Memory B cell (primary cell): Measurements from ENCODE around the gene KLHL29.
"Not testable (repeated sequence)": the region's sequence is repeated elsewhere in the genome, so short reads cannot be mapped to it uniquely, and the experiment has no call there.

Source experiments
- ATAC-seq: fragments of 150-1000 bp; cut with Tn5 transposase; 2 replicates; pipeline ENCODE4 v1.10.0; 2021; ENCODE audit warnings: low read depth, mild to moderate bottlenecking, moderate library complexity
- DNase-seq, 2 donors: peaks; one replicate each; pipeline ENCODE4 v3.0.0; 2022; ENCODE audit warnings: low spot score in 2 of 2
- H3K27ac Mint-ChIP-seq: one replicate; pipeline ENCODE4 v1.8.0; 2022; ENCODE audit warnings: mild to moderate bottlenecking, moderate library complexity, mixed read lengths
- H3K27me3 Mint-ChIP-seq: one replicate; pipeline ENCODE4 v1.8.0; 2022; ENCODE audit warnings: mixed read lengths
- H3K36me3 Mint-ChIP-seq: one replicate; pipeline ENCODE4 v1.8.0; 2022; ENCODE audit warnings: mild to moderate bottlenecking, mixed read lengths
- H3K4me1 Mint-ChIP-seq: one replicate; pipeline ENCODE4 v1.8.0; 2022; ENCODE audit warnings: mixed read lengths
- H3K4me3 Mint-ChIP-seq: one replicate; pipeline ENCODE4 v1.8.0; 2022; ENCODE audit warnings: mild to moderate bottlenecking, moderate library complexity, mixed read lengths
- H3K9me3 Mint-ChIP-seq: one replicate; pipeline ENCODE4 v1.8.0; 2022; ENCODE audit warnings: mixed read lengths

The KLHL29 gene

GRCh38 chr2:23384551-23385343 is at the start of gene KLHL29:
Gene KLHL29 (plus strand): TSS chr2:23385179. CDS start chr2:23562197, 177,018 bp downstream.
- peaks cover 26% of the 10 kb centered on the region for H3K4me1 Mint-ChIP-seq
- H3K36me3 Mint-ChIP-seq, result no peaks in the 10 kb centered on the region
- DNase-seq (peak; percentile 66 to 74), ATAC-seq (peak; percentile 82)
- H3K4me3 Mint-ChIP-seq, result peak within 1 kb of the TSS; percentile 88
- peaks cover 7% of the 10 kb centered on the region for H3K27me3 Mint-ChIP-seq
- H3K9me3 Mint-ChIP-seq, result no peaks in the 10 kb centered on the region
- peak within 1 kb of the TSS; percentile 49 for H3K27ac Mint-ChIP-seq

GRCh38 chr2:23335550-23335949 is 49.4 kb upstream of the KLHL29 start:
- H3K9me3 Mint-ChIP-seq, result peaks cover 3% of the 10 kb centered on the region

GRCh38 chr2:23342075-23342474 is 42.9 kb upstream of the KLHL29 start:
- Mint-ChIP-seq H3K4me3 (no peak overlapping the region), H3K27ac (no peak overlapping the region), H3K36me3 (no peaks in the 10 kb centered on the region), H3K4me1 (no peaks in the 10 kb centered on the region), H3K27me3 (peaks cover 14% of the 10 kb centered on the region), H3K9me3 (peaks cover 3% of the 10 kb centered on the region)
- ATAC-seq, result no peak
- no peak for DNase-seq

More at GRCh38 chr2:23335550-23335949, 49.4 kb upstream of the KLHL29 start:
- H3K4me1 Mint-ChIP-seq, result peaks cover 2% of the 10 kb centered on the region
- DNase-seq (no peak), ATAC-seq (no peak)
- H3K4me3 Mint-ChIP-seq, result no peak overlapping the region
- H3K36me3 Mint-ChIP-seq, result no peaks in the 10 kb centered on the region
- H3K27ac Mint-ChIP-seq, result no peak overlapping the region
- peaks cover 27% of the 10 kb centered on the region for H3K27me3 Mint-ChIP-seq

GRCh38 chr2:23346029-23346428 is 39.0 kb upstream of the KLHL29 start:
- Mint-ChIP-seq H3K4me3 (no peak overlapping the region), H3K4me1 (peaks cover 2% of the 10 kb centered on the region), H3K36me3 (no peaks in the 10 kb centered on the region), H3K9me3 (no peaks in the 10 kb centered on the region), H3K27ac (no peak overlapping the region), H3K27me3 (peaks cover 2% of the 10 kb centered on the region)
- DNase-seq, result no peak
- no peak for ATAC-seq

GRCh38 chr2:23346781-23347180 is 38.2 kb upstream of the KLHL29 start:
- Mint-ChIP-seq H3K9me3 (no peaks in the 10 kb centered on the region), H3K27ac (no peak overlapping the region), H3K36me3 (no peaks in the 10 kb centered on the region), H3K27me3 (peaks cover 2% of the 10 kb centered on the region), H3K4me3 (no peak overlapping the region), H3K4me1 (peaks cover 2% of the 10 kb centered on the region)
- DNase-seq, result no peak
- no peak for ATAC-seq

- ATAC-seq (no peak), DNase-seq (no peak)
- no peaks in the 10 kb centered on the region for H3K36me3 Mint-ChIP-seq
- H3K27ac Mint-ChIP-seq, result no peak overlapping the region
- no peaks in the 10 kb centered on the region for H3K9me3 Mint-ChIP-seq
- peaks cover 2% of the 10 kb centered on the region for H3K4me1 Mint-ChIP-seq
- no peak overlapping the region for H3K4me3 Mint-ChIP-seq
- H3K27me3 Mint-ChIP-seq, result peaks cover 2% of the 10 kb centered on the region
Observed at GRCh38 chr2:23347471-23348092, 37.4 kb upstream of the KLHL29 start.

- DNase-seq, H3K4me3 Mint-ChIP-seq, ATAC-seq, H3K27ac Mint-ChIP-seq, H3K9me3 Mint-ChIP-seq, H3K27me3 Mint-ChIP-seq, H3K36me3 Mint-ChIP-seq, H3K4me1 Mint-ChIP-seq: not testable (repeated sequence)
Observed at GRCh38 chr2:23348093-23348481, 36.9 kb upstream of the KLHL29 start.

- Mint-ChIP-seq H3K27me3 (peaks cover 9% of the 10 kb centered on the region), H3K9me3 (no peaks in the 10 kb centered on the region), H3K4me1 (peaks cover 11% of the 10 kb centered on the region), H3K4me3 (no peak overlapping the region), H3K27ac (no peak overlapping the region), H3K36me3 (no peaks in the 10 kb centered on the region)
- DNase-seq, result no peak
- no peak for ATAC-seq
Observed at GRCh38 chr2:23349508-23349907, 35.5 kb upstream of the KLHL29 start.

GRCh38 chr2:23350041-23350791 is 34.8 kb upstream of the KLHL29 start:
- Mint-ChIP-seq H3K4me3 (no peak overlapping the region), H3K4me1 (peaks cover 14% of the 10 kb centered on the region), H3K9me3 (no peaks in the 10 kb centered on the region), H3K36me3 (no peaks in the 10 kb centered on the region), H3K27ac (no peak overlapping the region), H3K27me3 (peaks cover 12% of the 10 kb centered on the region)
- DNase-seq (no peak), ATAC-seq (no peak)

GRCh38 chr2:23350792-23351355 is 34.1 kb upstream of the KLHL29 start:
- peaks cover 14% of the 10 kb centered on the region for H3K4me1 Mint-ChIP-seq
- no peak overlapping the region for H3K4me3 Mint-ChIP-seq
- no peaks in the 10 kb centered on the region for H3K9me3 Mint-ChIP-seq
- H3K36me3 Mint-ChIP-seq, result no peaks in the 10 kb centered on the region
- peaks cover 12% of the 10 kb centered on the region for H3K27me3 Mint-ChIP-seq
- DNase-seq, result no peak
- H3K27ac Mint-ChIP-seq, result no peak overlapping the region
- no peak for ATAC-seq

- no peaks in the 10 kb centered on the region for H3K9me3 Mint-ChIP-seq
Observed at GRCh38 chr2:23351388-23352141, 33.4 kb upstream of the KLHL29 start.

GRCh38 chr2:23354554-23354953 is 30.4 kb upstream of the KLHL29 start:
- ATAC-seq, result no peak
- Mint-ChIP-seq H3K27ac (no peak overlapping the region), H3K9me3 (no peaks in the 10 kb centered on the region), H3K4me1 (peaks cover 12% of the 10 kb centered on the region), H3K27me3 (peaks cover 14% of the 10 kb centered on the region), H3K4me3 (no peak overlapping the region), H3K36me3 (no peaks in the 10 kb centered on the region)
- no peak for DNase-seq

More at GRCh38 chr2:23351388-23352141, 33.4 kb upstream of the KLHL29 start:
- no peak overlapping the region for H3K27ac Mint-ChIP-seq
- peaks cover 14% of the 10 kb centered on the region for H3K4me1 Mint-ChIP-seq
- DNase-seq (peak; percentile 53 to 59), ATAC-seq (peak; percentile 83)
- H3K4me3 Mint-ChIP-seq, result no peak overlapping the region
- no peaks in the 10 kb centered on the region for H3K36me3 Mint-ChIP-seq
- H3K27me3 Mint-ChIP-seq, result peaks cover 14% of the 10 kb centered on the region

GRCh38 chr2:23355001-23355400 is 30.0 kb upstream of the KLHL29 start:
- H3K27me3 Mint-ChIP-seq, result peaks cover 14% of the 10 kb centered on the region
- DNase-seq, result no peak
- H3K4me3 Mint-ChIP-seq, result no peak overlapping the region
- peaks cover 12% of the 10 kb centered on the region for H3K4me1 Mint-ChIP-seq
- H3K27ac Mint-ChIP-seq, result no peak overlapping the region
- H3K36me3 Mint-ChIP-seq, result no peaks in the 10 kb centered on the region
- no peaks in the 10 kb centered on the region for H3K9me3 Mint-ChIP-seq
- no peak for ATAC-seq
